ENCODE measurements around the gene NPTN.
"Not testable (repeated sequence)": the region's sequence is repeated elsewhere in the genome, so short reads cannot be mapped to it uniquely, and the experiment has no call there.

Gene NPTN

DNA sequence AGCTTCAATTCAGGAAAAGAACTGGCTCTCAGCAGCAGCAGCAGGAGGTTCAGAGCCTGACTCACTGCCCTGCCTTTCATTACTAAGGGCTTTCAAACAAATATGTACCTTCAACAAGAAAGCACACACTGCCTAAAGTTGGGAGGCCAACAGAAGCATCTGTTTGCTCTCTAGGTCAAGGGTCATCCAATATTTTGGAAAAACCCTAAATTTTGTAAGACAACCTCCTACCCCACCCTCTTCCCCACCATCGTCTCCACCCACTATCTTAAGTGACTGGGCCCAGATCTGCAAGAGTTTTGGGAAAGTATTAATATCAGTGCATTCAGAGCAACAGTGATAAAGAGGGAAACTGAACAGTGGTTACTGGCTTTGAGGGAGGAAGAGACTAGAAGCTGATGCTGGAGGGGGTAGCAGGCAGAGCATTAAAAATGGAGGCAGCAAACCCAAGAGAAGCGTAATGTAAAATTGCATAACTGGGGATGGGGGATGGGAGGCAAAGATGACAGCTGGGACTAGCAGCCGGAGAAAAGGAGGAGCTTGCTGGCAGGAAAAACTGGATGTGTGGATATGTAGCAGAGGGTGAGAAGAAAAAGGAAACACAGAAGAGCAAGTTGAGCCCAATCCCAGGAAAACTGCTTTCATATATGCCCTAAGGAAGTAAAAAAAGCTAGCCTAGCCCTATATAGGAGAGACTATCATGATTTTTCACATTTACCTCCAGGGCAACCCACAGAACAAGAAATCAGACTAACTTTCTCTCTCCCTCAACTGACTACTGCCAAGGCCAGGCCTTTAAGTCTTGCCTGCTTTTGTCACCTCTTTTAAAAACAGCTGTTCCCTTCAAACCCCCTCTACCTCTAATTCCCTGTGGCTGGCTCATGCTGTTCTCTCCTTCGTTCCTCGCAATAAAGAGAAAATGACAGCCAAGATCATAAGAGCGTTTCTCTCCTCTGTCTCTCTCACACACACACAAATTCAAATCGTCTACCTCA, 31.4 kb downstream of the NPTN start:
- DNase-seq (ENCODE audit: extremely low read depth in 1 of 2, low read depth in 1 of 2), result no peak

DNA sequence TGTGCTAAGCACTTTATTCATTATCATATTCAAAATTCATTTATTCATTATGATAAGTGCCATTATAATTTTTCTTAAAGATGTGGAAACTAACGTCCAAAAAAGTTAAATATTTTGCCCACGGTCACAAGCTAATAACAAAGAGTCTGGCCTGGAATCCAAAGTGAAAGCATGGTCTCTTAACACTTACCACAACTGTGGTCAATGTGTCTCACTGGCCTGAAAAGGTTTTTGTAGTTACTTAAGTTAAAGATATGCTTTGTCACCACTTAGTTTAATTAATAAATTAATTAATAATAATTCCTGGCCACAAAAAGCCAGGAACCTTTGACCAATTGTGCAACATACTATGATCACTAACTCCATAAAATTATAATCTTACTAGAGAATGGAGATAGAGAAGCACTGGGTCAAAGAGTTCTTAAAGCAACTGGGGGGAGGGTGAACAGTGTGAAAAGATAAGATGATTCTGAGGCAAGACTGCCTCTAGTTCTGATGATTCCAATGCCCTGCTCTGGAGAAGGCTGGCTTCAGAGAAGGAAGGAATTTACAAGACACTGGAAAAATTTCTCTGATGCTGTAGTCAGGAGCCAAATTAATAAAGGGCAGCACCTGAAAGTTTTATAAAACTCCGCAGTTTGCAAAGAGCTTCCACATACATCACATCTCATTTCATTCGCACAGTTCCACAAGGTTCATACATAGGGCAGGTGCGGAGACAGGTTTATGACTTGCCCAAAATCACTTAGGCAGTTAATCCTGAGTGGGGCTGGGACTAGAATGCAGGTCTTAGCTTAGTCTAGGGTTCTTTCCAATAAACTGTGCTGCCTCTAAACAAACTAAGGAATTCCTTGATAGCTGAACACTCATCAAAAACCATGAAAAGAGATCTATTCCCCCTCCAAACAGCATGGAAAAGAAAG, 32.5 kb downstream of the NPTN start:
- DNase-seq (ENCODE audit: extremely low read depth in 1 of 2, low read depth in 1 of 2), result no peak

DNA sequence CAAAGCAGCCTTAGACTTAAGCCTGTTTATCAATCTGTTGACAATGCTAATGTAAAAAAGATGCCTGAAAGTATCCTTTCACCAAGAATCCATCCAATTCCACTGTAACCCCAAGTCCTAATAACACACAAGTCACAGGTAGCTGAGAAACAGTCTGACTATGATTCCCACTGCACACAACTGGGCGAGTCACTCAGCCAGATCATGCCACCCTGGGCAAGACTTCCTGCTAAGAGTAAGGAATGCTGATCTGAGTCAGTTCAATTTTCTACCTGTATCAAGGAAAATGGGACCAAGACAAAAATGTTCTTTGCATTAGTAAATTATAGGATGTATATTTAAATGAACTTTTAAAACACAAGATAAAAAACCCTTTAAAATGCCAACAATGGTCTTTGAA, 33.3 kb downstream of the NPTN start:
- DNase-seq (ENCODE audit: extremely low read depth in 1 of 2, low read depth in 1 of 2), result no peak

DNA sequence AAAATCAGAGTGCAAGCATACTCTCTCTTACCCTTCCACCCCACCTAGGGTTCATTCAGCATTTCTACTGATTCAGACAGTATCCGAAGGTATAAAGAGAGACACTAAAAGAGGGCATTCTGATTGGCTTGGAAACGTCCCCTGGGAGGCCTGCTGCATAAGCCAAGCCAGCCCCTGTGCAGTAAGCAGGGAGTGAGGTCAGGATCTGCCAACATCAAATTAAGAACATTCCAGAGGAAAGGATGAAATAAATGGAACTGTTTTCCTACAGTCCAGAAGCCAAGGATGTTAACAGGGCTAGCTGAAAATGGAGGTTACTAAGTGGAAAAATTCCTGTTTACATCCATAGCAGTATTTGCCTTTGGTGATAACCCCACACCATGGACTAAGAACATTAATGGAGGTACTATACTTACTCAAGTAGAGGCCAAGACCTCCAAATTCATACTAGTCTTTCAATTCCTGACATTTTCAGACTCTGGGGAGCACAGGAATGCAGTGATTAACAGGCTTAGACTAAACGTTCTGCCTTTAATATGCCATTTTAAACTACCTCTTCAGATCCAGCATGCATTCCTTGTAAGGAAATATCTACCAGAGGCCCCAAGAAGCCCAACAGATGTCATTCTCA, 34.5 kb downstream of the NPTN start:
- DNase-seq (ENCODE audit: extremely low read depth in 1 of 2, low read depth in 1 of 2), result no peak

DNA sequence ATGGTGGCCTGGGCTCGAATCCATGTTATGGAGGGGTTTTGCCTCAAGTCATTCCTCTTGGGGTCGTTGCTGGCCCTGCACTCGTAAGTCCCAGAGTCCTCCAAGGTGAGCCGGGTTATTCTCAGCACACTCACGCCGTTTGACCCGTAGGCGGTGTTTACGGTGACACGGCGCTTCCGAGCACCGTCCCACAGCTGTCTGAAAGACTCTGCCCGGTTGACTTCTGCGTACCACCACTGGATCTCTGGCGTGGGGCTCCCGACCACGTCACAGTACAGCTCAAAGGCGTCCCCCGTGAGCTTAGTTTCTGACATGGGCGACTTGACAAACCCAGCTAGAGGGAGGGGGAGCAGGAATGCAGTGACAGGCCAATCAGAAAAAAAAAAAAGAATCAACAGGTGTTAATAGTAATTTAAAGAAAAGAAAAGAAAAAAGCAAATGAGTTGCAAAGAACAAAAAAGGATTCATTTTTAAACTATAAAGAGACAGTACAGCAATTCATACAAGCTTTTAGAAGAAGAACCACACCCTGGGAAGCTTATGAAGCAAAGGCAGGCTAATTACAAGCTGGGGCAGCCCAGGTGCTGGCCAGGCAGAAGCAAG, 36.1 kb downstream of the NPTN start:
- DNase-seq (ENCODE audit: extremely low read depth in 1 of 2, low read depth in 1 of 2), result no peak

DNA sequence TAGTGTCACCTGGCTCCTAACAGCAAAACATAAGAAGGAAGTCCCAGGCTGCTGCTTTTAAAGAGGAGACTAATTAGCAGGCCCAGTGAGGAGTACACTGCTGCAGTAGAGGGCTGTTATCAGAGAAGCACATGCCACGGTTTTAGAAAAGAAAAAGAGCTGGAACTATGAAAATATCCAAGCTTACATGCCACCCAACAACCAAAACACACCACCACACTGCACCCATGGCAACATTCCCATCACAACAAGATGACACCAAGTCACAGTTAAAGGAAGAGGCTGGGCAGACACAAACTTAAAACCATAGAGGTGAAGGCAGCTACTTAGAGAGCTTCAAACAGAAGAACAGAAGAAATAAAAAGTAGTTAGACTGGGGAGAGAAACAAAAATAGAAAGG, 37.0 kb downstream of the NPTN start:
- DNase-seq (ENCODE audit: extremely low read depth in 1 of 2, low read depth in 1 of 2), result no peak

DNA sequence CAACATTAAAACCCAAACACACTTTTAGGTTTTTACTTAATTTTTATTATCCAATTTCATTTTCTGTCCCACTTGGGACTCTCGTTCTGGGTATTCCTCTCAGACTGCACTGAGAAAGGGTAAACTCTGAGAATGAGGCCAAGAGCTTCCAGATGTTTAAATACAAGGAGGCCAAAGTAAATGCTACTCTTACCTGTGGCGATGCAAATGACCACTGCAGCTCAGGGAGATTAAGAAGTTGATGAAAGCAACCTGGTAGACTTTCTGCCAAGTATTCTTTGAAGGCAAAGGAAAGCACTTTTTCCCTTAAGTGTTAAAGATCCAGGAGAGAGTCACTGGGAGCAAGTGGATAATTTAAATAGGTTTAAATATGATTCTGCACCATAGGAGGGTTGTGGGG, 39.1 kb downstream of the NPTN start:
- no peak for DNase-seq (ENCODE audit: extremely low read depth in 1 of 2, low read depth in 1 of 2)

DNA sequence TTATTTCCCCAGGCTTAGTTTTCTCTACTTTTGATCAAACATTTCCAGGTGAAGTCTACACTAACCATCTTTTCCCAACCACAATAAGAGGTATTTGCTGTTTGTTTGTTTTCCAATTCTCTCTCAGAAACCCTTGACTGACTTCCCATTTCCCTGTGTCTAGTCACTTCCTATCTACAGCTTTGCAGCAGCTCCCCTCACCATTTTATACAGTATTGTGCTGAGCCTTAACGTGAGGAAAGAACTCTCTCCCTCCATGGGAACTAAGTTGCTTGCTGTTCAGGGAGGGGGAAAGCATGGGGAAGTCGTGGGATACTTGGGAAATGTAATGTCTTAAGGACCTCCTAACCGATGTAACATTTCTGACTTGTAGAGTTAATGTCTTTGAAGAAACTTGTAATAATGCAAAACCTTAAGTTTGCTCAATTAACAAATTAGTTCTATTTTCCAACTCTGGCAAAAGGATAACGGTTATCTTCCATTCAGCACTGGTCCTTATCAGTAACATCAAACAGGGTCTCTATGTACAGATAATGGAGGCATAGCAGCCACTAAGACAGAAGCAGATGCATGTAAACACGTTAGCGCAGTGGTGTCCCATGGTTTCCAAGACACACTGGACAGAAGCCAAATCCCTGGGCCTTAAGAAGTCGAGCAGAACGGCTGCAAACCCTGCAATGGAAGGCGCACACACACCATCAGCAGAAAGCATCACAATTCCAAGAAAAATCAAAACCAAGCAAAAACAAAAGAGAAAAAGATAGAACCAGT, 39.7 kb downstream of the NPTN start:
- no peak for DNase-seq (ENCODE audit: extremely low read depth in 1 of 2, low read depth in 1 of 2)

DNA sequence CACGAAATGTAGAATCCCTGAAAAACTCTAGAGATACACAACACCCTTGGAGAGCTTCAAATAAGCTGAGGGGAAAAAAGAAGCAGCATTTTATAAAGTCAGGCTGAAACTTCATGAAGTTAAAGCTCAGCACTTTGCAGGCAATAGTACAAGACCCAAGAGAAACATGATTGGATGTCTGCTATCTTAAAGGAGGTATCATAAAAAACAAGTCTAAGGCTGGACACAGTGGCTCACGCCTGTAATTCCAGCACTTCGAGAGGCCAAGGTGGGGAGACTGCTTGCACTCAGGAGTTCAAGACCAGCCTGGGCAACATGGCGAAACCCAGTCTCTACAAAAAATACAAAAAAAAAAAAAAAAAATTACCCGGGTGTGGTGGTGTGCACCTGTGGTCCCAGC, 42.9 kb downstream of the NPTN start:
- DNase-seq (ENCODE audit: extremely low read depth in 1 of 2, low read depth in 1 of 2), result no peak

DNA sequence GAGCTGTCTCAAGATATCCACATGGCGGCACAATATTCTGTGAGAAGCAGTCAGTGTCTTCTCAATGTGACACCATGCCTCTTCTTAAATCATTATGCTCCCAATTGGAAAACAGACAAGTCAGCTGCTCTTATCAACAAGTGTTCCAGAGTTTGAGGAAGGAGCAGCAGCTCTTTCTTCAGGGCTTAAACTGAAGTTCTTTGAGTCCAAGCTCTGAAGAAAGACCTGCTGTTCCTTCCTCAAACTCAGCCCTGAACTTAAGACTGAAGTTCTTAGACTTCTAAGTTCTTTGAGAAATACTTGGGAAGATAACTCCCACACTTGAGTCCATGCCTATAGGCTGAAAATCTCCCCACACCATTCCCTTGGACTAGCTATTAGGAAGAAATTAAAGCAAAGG, 43.4 kb downstream of the NPTN start:
- DNase-seq (ENCODE audit: extremely low read depth in 1 of 2, low read depth in 1 of 2), result no peak

DNA sequence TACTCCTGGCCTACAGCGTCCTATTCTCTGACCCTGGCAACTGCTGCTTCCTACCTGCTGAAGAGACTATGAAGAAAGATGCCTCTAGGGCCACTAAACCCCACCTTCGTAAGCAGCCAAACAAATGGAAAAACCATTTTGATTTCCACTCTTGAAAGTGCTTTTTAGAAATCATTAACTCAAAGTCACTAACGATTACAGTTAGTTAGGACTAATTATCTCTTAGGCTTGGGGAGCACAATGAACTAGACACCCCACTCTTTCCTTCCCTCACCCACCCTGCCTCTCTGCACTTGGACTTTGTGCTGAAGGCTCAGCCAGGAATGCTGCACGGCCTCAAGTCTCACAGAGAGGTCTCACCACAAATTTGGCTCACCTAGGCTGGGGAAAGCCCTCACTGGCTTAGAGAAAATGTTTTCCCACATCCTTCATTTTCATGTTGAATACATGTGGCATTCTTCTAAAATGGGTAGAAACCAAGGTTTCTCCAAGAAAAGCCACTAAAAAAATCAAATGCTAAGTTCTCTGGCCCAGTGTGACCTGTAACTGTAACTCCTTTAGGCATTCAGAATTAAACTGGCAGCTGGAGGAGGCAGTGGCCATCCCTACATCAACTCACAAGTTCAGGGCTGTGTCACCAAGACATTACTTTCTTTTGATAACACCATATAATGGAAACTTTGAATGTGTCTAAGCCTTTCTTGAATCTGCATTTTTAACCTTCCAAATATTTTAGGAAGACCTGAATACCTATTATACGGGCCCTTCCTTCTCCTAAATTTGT, 47.1 kb downstream of the NPTN start:
- DNase-seq (ENCODE audit: extremely low read depth in 1 of 2, low read depth in 1 of 2), result no peak

DNA sequence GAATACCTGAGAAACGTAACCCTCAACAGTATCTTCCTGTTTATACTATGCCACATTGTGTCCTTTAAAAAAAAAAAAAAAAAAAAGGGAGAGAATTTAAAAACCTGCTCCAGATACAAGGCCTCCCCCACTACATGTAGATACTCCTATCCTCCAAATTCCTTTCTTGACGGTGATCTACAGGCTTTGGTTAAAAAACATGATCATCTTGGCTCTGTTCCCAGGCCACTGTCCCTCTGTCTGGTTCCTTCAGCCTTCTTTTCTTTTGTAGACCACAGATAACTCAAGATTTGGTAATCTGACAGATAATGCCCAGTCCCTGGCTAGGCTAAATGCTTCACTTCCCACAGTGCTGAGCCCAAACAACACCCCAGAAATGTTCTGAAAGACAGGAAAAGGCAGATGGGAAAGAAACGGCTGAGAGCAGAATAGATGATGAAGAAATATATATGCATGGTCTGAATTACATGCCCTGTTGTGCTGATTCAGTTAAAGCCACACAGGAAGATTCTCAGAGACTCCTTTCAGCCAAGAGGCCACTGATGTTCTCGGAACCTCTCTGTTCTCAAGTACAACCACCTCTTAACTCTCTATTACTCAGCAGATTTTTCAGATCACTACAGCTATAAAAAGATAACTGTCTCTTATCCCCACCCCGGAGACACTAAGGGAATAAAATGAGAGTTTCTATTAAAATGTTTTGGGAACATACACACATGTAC, 48.3 kb downstream of the NPTN start:
- DNase-seq (ENCODE audit: extremely low read depth in 1 of 2, low read depth in 1 of 2), result no peak

DNA sequence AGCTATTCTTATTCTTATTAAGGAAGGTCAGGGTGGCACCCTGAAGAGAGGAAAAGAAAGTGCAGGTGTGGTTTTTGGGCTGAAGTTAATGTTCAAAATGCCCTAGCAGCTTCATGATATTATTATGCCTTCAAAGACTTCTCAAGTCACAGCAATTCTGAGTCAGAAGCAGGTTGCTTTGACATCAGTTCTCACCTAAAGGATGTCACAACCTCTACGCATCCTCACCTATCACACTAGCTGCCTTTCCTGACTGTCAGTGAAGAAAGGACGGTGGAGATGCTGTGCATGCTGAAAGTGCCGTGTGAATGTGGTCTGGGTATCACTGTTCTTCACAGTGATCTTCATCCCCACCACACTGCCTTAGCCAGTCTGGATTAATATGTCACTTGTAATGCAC, 49.6 kb downstream of the NPTN start:
- DNase-seq (ENCODE audit: extremely low read depth in 1 of 2, low read depth in 1 of 2), result no peak

DNA sequence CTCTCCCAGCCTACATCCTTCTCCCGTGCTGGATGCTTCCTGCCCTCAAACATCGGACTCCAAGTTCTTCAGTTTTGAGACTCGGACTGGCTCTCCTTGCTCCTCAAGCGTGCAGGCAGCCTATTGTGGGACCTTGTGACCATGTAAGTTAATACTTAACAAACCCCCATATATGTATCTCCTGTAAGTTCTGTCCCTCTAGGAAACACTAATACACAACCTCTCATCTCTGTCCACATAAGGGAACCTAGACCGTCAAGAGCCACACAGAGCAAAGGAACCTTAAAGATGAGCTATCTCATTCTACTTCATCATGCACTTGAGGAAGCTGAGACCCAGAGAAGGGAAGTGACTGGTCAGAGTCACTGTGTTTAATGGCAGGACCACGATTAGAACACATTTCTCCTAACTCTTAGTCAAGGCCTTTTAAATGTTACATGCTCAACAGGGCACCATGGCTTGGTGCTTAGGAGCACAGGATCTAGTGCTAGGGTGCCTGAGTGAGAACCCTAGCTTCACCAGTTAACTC, 50.3 kb downstream of the NPTN start:
- DNase-seq (ENCODE audit: extremely low read depth in 1 of 2, low read depth in 1 of 2), result no peak

DNA sequence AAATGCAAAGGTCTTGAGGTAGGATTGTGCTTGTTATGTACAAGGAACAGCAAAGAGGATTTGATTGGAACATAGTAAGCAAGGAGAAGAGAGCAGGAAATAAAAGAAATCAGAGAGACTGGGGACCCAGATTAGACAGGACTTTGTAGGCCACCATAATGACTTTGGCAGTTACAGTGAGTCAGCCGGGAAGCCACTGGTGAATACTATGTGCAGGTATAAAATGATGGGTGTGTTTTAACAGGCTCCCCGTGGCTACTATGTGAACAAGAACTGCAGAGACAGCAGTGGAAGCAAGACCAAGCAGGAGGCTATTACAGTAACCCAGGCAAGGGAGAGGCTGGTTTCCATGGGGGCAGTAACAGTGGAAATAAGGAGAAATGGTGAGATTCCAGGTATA, 55.2 kb downstream of the NPTN start:
- no peak for DNase-seq (ENCODE audit: extremely low read depth in 1 of 2, low read depth in 1 of 2)

DNA sequence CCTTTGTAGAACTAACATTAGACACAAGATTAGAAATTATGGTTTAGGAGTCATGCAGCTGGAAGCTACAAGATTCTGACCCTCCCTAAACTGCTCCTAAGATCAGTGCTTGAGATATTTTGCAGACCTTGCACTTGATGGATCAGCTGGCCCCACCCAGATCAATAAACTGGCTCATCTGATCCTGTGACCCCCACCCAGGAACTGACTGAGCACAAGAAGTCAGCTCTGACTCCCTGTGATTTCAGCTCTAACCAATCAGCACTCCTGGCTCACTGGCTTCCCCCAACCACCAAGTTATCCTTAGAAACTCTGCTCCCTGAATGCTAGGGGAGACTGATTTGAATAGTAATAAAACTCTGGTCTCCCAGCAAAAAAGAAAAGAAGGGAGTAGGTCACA, 55.6 kb downstream of the NPTN start:
- DNase-seq (ENCODE audit: extremely low read depth in 1 of 2, low read depth in 1 of 2), result not testable (repeated sequence)

DNA sequence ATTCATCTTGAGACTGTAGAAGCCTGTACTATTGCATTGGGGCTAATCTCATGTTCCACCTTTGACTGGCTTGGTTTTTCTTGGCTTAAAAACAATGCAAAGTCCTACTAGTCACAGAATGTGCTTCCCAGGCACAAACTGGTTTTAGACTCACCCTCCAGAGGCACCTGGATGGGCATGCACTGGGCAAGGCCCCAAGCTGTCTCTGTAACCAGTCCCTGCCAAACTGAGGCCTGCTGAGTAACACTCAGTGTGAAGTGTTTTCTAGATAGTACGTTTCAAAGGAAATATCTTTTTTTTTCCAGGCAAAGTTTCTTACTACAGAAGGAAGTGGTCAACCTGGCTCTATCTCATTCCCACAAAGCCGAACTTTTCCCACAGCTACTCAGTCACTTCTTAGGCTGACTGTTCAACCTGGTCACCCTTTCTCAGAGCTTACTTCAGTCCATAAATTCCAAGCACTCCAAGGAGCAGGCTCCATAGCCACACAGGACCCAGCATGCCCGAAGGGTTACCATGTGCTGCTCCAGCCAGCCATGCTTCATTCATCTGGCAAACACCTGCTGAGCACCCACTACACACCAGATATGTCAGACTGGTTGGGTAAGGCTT, 57.4 kb downstream of the NPTN start:
- DNase-seq (ENCODE audit: extremely low read depth in 1 of 2, low read depth in 1 of 2), result no peak

DNA sequence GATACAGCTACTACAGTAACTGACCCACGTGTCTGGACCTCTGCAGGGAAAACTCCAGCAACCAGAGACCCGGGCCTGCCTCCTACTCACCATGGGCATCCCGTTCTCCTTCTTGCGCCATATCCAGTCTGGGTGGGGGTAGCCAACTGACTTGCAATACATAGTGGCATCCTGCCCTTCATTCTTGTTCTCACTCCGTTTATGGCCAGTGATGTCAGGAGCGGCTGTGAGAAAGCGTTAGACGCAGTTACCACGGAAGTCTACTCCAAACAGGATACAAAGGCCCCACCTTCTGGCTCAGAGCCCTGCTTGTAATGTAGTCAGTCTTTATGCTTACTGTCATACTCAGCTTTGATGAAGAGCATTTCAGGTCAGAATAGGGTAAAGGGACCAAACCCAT, 59.6 kb downstream of the NPTN start:
- no peak for DNase-seq (ENCODE audit: extremely low read depth in 1 of 2, low read depth in 1 of 2)
